ENCODE data around the gene C19orf85. TPM values are rescaled to one million over a fixed set of nuclear protein-coding genes. Genes with fewer than 3 reads are reported as not detected.

C19orf85 gene
- total RNA-seq, 1 donor, result not detected

DNA sequence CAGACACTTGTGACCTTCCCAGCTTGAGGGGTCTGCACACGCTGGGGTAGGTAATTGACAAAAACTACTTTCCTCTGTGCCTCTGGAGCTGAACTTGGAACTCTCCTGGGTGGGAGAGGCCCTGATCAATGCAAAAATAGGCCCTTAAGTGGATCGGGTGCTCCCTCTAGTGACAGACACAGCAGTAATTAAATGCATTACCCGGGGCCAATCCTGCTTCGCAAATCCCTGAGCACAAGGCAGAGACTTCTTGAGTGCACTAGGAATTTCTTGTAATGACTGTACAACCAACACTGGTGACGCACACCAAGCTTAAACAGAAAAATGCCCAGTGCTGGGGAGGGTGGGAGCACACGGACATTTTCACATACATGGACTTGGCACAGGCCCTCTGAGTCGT is 46.4 kb downstream of the C19orf85 start:
- DNase-seq (ENCODE audit: low read depth), result peak; percentile 85
- TF ChIP-seq, protein P1, sequence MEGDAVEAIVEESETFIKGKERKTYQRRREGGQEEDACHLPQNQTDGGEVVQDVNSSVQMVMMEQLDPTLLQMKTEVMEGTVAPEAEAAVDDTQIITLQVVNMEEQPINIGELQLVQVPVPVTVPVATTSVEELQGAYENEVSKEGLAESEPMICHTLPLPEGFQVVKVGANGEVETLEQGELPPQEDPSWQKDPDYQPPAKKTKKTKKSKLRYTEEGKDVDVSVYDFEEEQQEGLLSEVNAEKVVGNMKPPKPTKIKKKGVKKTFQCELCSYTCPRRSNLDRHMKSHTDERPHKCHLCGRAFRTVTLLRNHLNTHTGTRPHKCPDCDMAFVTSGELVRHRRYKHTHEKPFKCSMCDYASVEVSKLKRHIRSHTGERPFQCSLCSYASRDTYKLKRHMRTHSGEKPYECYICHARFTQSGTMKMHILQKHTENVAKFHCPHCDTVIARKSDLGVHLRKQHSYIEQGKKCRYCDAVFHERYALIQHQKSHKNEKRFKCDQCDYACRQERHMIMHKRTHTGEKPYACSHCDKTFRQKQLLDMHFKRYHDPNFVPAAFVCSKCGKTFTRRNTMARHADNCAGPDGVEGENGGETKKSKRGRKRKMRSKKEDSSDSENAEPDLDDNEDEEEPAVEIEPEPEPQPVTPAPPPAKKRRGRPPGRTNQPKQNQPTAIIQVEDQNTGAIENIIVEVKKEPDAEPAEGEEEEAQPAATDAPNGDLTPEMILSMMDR (IDR thresholded peaks at IDR 0.05; ENCODE audit: insufficient read depth, low read depth, low read length), result peak; percentile 78
- H3K4me3 ChIP-seq (ENCODE audit: low read depth, low read length), result no peak overlapping the region

Other genes starting within 250 kb of the C19orf85 start
- 1.6 and 1.7 TPM in 2 replicates for gene TMEM86B, start 236.0 kb downstream of the C19orf85 start, total RNA-seq
- gene PPP6R1, start 205.7 kb downstream of the C19orf85 start, total RNA-seq, result 35.1 and 38.9 TPM in 2 replicates
- 25.0 and 31.9 TPM in 2 replicates for gene HSPBP1, start 184.6 kb downstream of the C19orf85 start, total RNA-seq
- 5.6 and 6.1 TPM in 2 replicates for gene BRSK1, start 180.8 kb downstream of the C19orf85 start, total RNA-seq
- gene TMEM150B, start 139.4 kb downstream of the C19orf85 start, total RNA-seq, result not detected in 2 replicates
- gene KMT5C, start 124.9 kb downstream of the C19orf85 start, total RNA-seq, result 6.9 and 8.7 TPM in 2 replicates
- under 0.01 TPM in 1 of 2 replicates, not detected in the other for gene COX6B2, start 110.0 kb downstream of the C19orf85 start, total RNA-seq
- gene GARIN5B, start 101.5 kb downstream of the C19orf85 start, total RNA-seq, result not detected in 2 replicates
- gene IL11, start 94.3 kb downstream of the C19orf85 start, total RNA-seq, result 3.0 and 5.2 TPM in 2 replicates
- not detected in 2 replicates for gene TMEM190, start 87.9 kb downstream of the C19orf85 start, total RNA-seq
- gene TMEM238, start 80.5 kb downstream of the C19orf85 start, total RNA-seq, result not detected in 2 replicates
- gene RPL28, start 78.8 kb downstream of the C19orf85 start, total RNA-seq, result 124 and 164 TPM in 2 replicates
- 108 and 155 TPM in 2 replicates for gene UBE2S, start 57.0 kb downstream of the C19orf85 start, total RNA-seq
- not detected in 2 replicates for gene SHISA7, start 21.5 kb downstream of the C19orf85 start, total RNA-seq
- 57.9 and 74.4 TPM in 2 replicates for gene ISOC2, start 3.1 kb downstream of the C19orf85 start, total RNA-seq
- gene ZNF628, start 11.9 kb upstream of the C19orf85 start, total RNA-seq, result 0.86 and 2.6 TPM in 2 replicates
- 18.1 and 20.3 TPM in 2 replicates for gene NAT14, start 20.4 kb upstream of the C19orf85 start, total RNA-seq
- 21.2 and 23.2 TPM in 2 replicates for gene SSC5D, start 23.7 kb upstream of the C19orf85 start, total RNA-seq
- not detected in 2 replicates for gene SBK2, start 72.4 kb upstream of the C19orf85 start, total RNA-seq
- under 0.01 TPM in 2 replicates for gene SBK3, start 80.8 kb upstream of the C19orf85 start, total RNA-seq
- gene ZNF579, start 116.1 kb upstream of the C19orf85 start, total RNA-seq, result 5.6 and 7.7 TPM in 2 replicates
- gene FIZ1, start 134.8 kb upstream of the C19orf85 start, total RNA-seq, result 4.3 and 5.2 TPM in 2 replicates
- 4.7 and 6.4 TPM in 2 replicates for gene ZNF524, start 135.5 kb upstream of the C19orf85 start, total RNA-seq
- gene ZNF865, start 140.9 kb upstream of the C19orf85 start, total RNA-seq, result 1.3 and 1.9 TPM in 2 replicates
- 5.6 and 7.4 TPM in 2 replicates for gene ZNF784, start 159.8 kb upstream of the C19orf85 start, total RNA-seq
- gene ZNF580, start 176.3 kb upstream of the C19orf85 start, total RNA-seq, result 5.5 and 5.6 TPM in 2 replicates
- gene ZNF581, start 178.9 kb upstream of the C19orf85 start, total RNA-seq, result 11.0 and 13.0 TPM in 2 replicates
- gene CCDC106, start 183.5 kb upstream of the C19orf85 start, total RNA-seq, result 7.8 and 9.0 TPM in 2 replicates
- 99.9 and 111 TPM in 2 replicates for gene U2AF2, start 190.3 kb upstream of the C19orf85 start, total RNA-seq
- 17.7 and 31.2 TPM in 2 replicates for gene EPN1, start 210.5 kb upstream of the C19orf85 start, total RNA-seq